ENCODE data around the gene MYO19.
"Not testable (repeated sequence)": the region's sequence is repeated elsewhere in the genome, so short reads cannot be mapped to it uniquely, and the experiment has no call there.

The MYO19 gene

DNA sequence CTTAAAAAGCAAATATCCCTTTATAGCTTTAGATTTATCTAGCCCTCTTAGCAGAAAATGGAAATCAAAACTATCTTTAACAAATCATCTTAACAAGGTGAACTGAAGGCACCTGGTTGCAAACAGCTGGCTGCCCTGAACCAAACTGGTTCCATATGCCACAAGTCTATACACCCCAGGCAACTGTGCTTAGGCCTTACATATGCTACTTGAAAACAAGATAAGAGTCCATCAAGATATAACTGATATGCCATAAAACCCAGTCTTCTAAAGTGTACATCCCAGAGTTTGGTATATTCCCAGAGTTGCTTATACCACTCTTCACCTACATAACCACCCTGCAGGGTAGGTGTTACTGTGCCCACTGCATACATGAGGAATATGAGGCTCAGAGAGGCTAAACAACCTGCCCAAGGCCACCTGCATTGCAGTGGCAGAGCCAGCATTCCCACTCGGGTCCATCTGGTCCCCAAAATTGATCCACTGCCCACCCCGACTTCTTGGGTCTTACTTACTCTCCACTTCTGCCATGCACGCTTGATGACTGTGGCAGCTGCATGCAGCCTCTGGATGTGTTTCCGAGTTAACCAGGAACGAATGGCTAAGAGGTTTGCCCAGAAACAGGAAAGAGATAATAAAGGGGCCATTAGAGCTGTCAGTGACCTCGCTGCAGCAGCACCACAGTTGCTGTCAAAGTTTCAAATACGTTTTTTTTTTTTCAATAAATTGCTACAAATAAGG lies 35.9 kb downstream of the MYO19 start:
- no peak for DNase-seq (ENCODE audit: low read depth in 2 of 2)

DNA sequence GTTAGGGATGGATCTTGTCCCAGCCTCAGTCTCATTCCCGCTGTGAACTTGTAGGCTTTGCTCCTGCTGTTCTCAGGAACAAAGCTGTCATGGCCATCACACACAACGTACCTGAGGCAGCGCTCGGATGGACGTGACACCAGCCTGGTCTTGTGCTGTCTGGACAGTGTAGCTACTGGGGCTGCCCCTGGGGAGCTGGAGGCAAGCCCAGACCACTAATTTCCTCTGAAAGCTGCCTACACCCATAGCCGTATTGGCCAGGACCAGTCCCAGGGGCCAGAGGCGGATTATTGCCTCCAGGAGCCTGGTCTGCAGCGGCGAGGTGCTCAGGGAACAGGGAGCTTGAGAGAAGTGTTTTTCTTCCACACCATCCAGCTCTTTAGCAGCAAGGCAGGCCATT lies 36.5 kb downstream of the MYO19 start:
- DNase-seq (ENCODE audit: low read depth in 2 of 2): no peak

DNA sequence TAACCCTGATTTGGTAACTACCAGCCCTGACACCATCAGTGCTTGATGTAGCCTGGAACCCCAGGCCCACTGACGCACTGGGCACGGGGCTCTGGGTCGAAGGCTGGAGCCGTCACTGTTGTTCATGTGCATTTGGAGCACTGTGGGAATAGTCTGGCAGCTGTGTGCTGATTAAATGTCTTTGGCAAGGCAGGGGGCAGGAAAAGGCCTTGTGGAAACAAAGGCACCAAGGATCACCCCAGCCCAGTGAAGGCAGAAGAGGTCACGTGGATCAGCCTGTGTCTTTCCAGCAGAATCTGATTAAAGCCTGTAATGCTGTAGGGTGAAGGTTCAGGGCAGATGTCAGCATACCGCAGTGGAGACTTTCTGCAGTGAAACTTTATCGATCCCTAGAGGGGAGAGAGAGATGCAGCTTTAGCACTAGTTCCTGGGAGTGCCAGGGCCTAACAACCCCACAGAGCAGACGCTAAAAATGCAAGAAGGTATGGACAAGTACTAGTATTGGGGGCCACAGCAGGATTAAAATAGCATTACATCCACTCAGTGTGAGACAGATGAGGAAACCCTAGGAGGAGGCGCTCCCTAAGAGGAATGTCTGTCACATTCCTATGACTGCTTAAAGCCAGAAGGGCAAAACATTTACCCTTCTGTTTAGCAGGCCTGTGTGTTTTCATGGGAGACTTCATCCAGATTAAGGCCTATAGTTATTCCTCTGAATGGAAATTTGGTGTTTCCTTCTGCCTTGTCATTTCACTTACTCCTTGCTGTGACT lies 38.5 kb downstream of the MYO19 start:
- no peak for DNase-seq (ENCODE audit: low read depth in 2 of 2)

DNA sequence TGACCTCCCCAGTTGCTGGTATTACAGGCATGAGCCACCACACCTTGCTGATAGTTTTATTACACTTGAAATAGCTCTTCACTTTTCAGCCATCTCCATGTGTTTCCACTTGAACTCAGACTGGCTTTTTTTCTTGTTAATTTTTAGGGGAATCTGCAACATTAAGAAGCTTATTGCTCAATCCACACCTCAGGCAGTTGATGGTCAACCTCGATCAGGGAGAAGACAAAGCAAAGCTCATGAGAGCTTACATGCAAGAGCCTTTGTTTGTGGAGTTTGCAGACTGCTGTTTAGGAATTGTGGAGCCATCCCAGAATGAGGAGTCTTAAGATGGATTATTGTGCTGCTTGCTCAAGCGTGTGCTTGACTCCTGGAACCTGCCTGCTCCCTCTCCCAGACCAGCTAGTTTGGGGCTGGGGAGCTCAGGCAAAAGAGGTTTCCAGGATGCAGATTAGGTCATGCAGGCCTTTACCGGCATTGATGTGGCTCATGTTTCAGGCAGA lies 39.5 kb downstream of the MYO19 start:
- DNase-seq (ENCODE audit: low read depth in 2 of 2): no peak

DNA sequence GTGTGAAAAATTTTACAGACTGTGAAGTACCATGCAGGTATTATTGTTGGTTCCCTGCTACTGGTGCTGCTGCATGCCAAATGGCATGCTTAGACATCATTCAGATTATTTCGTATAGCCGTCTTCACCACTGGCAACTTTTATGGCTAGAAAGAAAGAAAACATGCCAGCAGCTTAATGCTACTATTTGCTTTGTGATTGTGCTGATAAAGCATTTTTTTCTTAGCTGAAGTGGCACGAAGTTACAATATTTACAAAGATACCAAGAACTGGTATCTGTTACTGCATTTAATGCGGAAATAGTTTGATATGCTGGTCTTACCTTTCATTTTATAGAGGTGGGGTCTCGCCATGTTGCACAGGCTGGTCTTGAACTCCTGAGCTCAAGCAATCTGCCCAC lies 40.0 kb downstream of the MYO19 start:
- DNase-seq (ENCODE audit: low read depth in 2 of 2): no peak

DNA sequence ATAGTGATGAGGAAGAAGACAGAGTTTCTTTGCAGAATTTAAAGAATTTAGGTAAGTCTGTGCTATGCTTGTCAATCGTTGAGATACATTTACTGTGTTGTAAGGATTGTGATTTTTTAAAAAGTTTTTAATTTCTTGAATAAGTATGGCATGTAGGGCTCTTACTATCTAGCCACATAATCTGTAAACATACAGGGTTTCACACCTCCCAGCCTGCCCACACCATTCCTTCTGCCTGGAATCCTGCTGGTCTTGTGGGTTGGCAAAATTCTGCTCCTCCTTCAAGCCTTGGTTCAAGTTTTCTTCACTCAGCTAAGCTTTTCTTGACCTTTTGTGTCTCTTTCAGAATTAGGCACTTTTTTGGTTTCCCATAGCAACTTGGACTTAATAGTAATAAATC lies 40.7 kb downstream of the MYO19 start:
- no peak for DNase-seq (ENCODE audit: low read depth in 2 of 2)

DNA sequence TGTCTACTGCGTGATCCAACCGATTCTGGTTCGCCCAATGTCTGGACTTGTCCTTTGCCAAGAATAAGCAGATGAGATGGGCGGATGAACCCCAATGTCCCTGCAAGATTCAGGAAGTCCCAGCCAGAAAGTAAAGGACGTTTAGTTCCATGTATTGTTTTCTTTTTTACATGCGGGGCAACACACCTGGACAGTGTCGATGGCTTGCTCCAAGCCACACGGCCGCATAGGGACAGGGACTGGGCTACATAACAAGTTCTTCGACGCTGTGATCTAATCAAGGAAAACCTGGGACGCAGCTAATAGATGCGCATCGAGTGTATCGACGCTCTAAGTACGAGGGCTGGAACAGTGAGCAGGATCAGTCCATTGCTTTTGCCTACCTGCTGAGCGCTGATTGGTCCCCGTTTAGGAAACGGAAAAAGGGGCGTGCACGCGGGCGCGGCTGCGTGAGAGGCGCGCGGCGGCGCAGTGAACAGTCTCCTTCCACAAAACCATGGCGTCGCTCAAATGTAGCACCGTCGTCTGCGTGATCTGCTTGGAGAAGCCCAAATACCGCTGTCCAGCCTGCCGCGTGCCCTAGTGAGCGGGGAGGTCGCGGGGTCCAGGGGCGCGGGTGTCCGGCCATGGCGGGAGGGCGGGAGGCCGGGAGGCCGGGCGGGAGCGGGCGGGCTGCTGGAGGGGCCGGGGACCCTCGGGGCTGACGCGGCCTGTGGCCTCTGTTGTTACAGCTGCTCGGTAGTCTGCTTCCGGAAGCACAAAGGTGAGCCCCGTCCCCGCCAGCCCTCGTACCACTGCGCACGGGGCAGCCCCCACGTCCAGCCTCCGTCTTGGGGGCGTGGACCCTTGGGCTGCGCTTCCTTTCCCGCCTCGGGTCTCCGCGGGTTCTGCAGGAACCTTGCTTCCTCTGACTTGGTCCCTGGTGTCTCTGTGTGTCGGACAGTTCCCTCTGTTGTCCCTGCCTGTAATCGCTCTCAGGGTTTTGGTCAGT lies 48.2 kb downstream of the MYO19 start, which contains the start of gene ZNHIT3:
TSS of gene ZNHIT3 (plus strand) at position 478 of the 991 bp plus-strand sequence. CDS start at position 497, 19 bp downstream.
- DNase-seq (ENCODE audit: low read depth in 2 of 2): peak; percentile 71 to 81

DNA sequence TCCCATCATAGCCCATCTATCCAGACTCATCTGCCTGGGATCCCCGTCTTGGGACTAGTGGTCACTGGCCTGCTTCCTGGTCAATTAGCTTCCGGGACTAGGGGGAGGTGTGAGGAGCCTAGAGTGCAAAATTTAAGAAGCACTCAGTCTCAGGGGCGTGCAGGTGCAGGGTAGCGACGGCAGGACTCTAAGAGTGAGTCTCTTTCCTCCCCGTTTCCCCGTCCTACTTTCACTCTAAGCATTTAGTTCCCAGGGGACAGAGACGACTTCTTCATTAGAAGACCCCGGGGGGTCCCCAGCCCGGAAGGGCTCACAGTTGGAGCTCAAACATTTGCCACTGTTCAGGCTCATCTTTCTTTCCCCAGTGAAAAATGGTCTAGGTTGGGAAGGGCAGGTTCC lies 48.9 kb downstream of the MYO19 start:
- no peak for DNase-seq (ENCODE audit: low read depth in 2 of 2)

DNA sequence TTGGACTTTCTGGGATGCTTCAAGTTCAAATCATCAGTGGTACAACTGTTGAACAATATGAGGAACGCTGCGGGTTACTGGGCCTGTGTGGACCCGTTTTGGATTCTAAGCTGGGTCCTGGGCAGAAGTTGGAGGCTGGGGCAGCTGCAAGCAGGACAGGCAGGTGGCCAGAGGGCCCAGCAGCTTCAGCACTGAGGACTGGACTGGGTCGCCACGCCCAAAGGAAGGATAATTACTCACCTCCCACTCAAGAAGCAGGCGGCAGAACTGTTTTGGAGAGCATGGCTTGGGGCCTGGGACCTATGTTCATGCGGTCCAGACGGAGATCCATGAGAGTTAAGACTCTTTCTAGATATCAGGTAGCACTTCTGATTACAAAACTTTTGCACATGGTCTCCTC lies 49.6 kb downstream of the MYO19 start:
- no peak for DNase-seq (ENCODE audit: low read depth in 2 of 2)

DNA sequence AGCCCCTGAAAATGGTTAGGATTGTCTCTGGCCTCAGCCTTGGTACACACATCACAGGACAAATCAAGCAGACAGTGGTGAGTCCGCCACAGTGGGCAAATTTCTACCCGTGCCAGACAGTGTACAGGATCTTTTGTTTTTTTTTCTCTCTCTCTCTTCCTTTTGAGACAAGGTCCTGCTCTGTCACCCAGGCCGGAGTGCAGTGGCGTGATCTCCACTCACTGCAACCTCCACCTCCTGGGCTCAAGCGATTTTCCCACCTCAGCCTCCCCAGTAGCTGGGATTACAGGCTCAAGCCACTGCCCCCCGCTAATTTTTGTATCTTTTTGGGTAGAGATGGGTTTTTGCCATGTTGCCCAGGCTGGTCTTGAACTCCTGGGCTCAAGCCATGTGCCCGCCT lies 50.6 kb downstream of the MYO19 start:
- not testable (repeated sequence) for DNase-seq (ENCODE audit: low read depth in 2 of 2)

DNA sequence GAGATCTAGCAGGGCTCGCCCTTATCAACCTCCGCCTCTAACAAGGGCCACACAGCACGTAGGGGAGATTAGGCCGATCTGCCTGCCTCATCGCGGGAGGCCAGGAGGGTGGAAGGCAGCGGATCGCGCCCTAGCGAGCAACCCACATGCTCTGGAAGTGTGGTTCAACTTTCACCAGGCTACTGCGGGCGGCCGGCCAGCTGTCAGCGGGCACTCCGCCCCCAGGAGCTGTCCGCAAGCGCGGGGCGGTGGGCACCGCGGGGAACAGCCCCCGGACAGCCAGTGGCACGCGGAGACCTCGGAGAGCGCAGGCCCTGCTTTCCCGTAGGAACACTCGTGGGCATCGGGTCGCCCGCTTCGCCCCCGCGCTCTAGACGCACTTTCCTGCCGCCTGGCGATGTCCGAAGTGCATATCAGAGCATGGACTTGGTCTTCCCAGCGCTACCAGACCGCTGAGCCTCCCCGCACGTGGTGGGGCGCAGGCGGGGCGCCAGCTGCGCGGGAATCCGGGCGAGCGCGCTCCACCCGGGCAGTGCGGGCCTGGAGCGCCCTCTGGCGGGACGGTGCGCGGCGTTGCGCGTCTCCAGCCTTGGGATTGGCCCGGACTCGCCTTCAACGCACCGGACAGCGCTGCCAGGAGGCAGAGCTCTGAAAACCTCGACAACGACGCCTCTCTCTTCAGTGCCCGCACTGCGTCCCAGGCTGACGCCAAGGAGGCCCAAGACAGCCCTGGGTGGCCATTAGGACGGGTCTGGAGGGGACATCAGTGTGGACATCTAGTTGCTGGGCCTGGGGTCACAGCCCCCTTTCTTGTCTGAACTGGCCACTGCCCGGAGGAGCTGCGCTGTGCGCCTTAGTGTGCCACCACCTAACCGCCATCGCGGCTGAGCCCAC lies 51.8 kb downstream of the MYO19 start:
- DNase-seq (ENCODE audit: low read depth in 2 of 2): peak; percentile 43 to 60

DNA sequence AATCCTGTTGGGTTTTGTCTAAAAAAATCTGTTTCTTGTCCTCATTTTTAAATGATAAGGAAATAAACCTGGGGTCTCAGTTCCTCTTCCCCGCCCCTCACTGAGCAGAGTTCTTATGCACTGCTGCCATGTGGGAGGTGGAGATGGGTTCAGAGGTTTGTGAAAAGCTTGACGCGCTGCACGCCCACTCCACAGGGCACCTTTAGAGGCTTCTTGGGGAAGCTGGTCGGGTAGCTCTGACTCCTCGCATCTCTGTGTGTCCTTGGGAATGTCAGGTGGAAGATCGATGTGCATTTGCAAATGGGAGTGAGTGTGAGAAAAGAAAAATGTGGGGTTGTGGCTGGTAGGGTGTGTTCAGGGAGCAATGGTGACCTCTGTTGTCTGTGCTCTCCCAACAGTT lies 52.8 kb downstream of the MYO19 start:
- no peak for DNase-seq (ENCODE audit: low read depth in 2 of 2)

DNA sequence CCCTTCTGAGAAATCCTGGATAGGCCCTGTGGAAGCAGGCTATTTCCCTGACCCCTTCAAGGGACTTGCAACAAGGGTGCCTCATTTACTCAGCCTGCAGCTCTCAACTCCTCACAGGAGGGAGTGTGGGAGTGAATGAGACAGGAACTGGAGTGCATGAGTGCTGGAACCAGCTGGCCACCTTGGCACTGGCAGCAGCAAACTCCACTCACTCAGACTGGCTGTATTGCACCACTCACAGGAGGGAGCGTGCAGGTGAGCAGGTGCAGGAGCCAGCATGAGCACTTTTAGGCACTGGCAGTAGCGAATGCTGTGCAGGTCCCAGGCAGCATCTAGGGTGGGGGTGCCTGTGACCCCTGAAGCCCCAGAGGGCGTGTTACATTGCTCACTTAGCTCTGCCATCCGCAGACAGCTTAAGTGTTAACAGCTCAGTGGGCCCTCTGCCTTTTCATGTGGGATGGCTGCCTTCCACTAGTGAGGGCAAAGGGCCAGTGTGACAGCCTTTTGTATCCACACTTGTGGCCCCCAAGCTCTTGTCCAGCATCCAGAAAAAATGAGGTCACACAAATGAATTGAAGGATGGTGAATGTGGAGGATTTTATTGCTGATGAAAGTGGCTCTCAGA lies 59.2 kb downstream of the MYO19 start:
- DNase-seq (ENCODE audit: low read depth in 2 of 2): no peak

DNA sequence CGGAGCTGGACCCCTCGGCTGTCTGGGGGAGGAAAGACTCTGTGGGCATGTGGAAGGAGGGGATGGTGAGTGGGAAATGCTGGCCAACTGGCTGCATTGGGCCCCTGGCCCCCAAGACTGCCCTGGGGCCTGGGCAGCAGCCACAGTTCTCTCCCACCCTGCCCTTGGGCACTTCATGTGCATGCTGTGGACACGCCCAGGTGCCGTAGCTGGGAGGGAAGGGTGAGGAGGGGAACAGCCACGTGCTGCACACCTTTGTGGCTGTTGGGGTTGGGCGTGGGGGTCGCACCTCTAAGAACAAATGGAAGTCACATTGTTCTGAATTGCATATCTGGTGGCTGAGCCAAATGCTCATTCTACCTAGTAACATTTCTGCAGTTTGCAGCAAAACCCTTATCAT lies 60.1 kb downstream of the MYO19 start:
- no peak for DNase-seq (ENCODE audit: low read depth in 2 of 2)

DNA sequence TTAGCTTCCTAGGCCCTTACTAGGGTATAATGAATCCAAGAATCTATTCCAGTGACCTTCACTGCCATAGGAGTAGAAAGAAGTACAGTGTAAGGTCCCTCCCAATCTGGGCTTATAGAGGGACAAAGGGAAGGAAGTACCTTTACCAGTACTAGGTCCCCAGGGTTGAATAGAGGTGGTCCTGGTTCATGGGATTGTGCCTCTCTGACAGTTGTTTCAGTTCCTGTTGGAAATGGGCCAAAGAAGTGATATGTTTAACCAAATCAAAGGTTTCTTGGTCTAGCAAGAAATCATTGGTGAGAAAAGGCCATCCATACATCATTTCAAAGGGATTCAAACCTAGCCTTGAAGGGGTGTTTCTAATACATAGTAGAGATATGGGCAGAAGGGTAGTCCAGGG lies 64.2 kb downstream of the MYO19 start:
- DNase-seq (ENCODE audit: low read depth in 2 of 2): no peak

DNA sequence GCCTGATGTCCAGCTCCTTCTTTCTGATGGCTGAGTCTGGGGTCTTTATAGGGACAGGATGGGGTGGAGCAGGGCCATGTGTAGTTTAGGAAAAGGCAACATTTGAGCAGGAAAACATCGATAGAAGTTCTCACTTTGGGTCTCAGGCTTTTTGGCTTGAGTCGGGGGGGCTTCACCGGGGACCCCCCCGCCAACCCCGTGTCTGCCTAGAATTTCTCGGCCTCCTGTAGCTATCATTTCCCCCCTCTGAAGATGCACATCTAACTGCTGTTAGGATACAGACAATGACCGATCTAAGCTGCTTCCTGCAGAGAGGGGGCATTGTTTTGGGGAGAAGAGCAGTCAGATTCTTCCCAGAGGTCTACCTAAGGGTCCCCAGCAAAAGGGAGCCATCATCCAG lies 64.9 kb downstream of the MYO19 start:
- DNase-seq (ENCODE audit: low read depth in 2 of 2): no peak

DNA sequence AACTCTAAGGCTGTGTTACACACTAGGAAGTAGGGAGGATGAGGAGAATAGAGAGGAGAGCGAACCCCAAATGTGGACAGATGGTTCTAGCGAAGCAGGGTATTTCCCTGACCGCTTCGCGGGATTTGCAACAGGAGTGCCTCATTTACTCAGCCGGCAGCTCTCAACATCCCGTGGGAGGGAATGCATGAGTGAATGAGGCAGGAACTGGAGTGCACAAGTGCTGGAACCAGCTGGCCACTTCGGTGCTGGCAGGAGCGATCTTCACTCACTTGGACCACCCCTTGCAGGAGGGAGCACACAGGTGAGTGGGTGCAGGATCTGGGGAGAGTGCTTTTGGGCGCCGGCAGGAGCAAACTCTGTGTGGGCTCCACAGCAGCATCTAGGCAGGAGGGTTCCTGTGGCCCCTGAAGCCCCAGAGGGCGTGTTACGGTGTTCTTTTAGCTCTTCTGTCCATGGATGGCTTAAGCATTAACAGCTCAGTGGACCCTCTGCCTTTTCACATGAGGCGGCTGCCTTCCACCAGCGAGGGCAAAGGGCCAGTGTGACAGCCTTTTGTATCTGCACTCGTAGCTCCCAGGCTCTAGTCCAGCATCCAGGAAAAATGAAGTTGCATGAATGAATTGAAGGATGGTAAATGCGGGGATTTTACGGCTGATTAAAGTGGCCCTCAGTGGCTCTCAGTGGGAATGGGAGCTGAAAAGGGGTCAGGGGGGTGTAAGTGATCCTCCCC lies 65.6 kb downstream of the MYO19 start:
- no peak for DNase-seq (ENCODE audit: low read depth in 2 of 2)

DNA sequence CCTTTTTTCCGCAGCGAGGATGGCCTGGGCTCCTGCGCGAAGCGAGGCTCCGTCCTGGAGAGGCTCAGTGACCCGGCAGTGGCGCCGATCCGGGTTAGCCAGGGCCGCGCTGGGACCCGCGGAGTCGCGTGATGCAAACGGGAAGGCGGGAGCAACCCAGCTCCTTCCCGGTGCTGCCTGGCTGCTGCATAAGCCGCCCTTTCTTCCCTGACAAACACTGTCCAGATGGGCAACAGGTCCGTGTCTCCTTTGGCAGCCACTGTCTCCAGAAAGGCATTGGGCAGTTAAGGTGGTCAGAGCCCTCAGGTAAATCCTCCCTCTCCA lies 69.9 kb downstream of the MYO19 start:
- DNase-seq (ENCODE audit: low read depth in 2 of 2): no peak

DNA sequence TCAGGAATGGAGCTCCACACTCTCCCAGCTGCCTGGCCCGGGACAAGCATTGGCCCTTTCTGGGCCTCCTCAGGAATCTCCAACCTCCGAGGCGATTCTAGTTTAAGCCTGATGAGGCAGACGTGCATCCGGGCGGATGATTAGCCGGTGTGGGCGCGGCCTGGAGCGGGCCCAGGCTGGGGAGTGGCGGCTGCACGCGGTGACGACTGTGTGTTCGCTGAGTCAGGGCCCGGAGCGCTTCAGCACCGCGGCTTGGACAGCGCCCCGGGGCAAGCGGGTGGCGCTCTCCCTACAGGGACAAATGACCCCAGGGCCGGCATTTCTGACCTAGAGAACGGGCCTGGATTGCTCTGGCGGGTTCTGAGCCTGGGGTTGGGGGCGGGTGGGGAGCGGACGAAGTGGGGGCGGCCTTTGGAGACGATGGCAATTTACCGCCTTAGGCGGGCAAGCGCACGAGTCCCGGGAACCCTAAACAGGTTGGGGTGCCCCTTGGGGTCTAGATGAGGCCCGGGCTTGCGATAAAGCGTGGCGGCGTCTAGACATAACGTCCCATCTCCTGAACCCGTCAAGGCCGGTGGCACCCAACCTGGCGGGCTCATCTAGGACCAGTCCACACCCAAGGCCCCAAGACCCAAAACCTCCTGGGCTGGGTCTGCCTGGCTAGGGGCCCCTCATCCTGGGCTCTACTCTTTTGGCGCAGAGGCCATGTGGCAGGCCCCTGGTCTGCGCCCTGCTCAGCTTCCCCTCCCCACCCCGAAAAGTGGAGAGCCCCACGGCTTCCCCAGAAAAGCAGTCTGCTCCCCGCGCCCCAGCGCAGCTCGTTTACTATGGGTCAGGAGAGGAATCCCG lies 70.5 kb downstream of the MYO19 start:
- DNase-seq (ENCODE audit: low read depth in 2 of 2): no peak
